ENCODE data around the gene DUS1L. TPM values are rescaled to one million over a fixed set of nuclear protein-coding genes. Genes with fewer than 3 reads are reported as not detected.
A peak's percentile ranks its signal among the peaks of the same experiment; 100 is the strongest.

The DUS1L gene
- total RNA-seq, 1 donor from 2014 or later = 103 TPM

DNA sequence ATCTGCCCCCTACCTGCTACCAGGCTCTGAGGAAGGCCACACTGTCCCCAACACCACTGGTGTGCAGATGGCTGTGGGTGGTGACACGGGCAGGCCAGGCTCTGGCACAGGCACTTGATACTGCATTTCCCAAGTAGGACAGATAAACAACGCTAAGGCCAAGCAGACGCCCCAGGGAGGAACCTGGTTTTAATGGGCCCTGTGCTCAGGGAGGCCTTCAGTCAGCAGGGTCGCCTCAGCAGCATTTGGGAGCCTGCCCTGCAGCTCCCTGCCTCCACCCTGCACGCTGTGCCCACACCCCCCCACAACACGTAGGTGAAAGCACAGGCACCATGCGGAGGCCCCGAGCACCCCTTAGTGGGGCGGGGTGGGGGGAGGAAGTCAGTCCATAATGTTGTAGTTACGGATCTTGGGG is 35.7 kb upstream of the DUS1L start:
- no peak for DNase-seq (ENCODE audit: low spot score)

DNA sequence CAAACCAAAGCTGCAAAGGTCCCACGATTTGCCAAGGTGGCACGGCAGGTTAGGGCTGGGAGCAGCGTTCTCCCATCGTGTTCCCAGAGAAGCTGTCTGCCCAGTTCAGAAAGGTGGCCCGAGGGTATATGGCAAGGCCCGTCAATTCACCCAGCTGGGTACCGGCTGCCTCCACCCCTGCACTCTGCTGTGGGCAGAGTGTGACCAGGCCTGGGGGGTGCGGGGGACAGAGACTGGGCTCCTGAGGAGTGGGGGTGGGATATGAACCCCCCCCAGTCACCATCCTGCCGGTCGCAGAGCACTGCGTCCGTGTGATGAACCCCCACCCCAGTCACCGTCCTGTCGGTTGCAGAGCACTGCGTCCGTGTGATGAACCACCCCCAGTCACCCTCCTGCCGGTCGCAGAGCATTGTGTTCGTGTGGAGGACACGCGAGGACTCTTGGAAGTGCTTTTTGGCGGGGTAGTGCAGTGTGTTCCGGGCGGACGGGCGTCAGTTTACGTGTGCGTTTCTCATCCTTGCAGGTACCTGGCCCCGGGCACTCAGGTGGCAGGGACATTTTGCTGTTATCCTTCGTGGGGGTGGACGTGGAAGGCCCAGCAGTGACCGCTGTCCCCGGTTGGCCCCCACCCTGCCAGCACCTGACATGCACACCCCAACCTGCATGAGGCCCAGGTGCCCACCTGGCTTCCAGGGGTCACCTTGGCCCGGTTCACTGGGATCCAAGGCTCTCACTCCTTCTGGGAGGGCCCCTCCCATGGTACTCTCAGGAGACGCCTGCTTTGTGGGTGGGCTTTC is 35.1 kb upstream of the DUS1L start:
- DNase-seq (ENCODE audit: low spot score) = no peak

DNA sequence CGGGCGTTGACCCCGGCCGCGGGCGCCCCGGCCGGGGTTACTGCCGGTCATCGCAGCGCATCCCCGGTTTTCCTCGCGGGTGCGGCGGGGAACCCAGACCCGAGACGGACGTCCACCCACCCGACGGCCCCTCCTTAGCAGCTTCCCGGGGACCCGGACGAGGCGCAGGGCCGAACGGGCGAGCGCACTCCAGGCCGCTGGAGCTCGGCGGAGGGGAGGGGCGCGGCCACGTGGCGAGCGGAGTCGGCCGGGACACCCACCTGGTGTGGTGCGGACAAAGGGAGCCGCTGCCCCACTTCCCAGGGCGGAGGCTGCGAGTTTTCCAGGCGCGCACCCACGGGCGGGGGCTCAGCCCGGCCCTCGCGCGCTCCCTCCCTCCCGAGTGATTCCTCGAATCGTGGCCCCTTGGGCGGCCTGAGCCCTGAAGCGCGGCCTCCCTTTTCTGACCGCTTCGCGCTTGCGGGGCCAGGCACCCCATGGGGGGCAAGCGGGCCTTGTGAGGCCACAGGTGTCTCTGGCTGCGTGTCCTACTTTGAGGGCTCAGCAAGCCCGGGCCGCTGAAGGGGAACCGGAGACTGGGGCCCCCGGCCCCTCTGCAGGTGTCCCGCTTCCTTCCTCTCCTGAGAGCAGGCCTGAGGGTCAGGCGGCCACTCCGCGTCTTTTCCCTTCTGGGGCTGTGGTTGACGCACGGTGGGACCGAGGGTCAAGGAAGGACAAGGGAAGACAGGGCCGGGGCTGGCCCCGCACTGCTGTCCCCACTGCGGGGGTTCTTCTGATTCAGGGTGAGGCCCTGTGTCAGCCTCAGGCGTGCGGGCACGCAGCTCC is 33.5 kb upstream of the DUS1L start:
- no peak for DNase-seq (ENCODE audit: low spot score)

DNA sequence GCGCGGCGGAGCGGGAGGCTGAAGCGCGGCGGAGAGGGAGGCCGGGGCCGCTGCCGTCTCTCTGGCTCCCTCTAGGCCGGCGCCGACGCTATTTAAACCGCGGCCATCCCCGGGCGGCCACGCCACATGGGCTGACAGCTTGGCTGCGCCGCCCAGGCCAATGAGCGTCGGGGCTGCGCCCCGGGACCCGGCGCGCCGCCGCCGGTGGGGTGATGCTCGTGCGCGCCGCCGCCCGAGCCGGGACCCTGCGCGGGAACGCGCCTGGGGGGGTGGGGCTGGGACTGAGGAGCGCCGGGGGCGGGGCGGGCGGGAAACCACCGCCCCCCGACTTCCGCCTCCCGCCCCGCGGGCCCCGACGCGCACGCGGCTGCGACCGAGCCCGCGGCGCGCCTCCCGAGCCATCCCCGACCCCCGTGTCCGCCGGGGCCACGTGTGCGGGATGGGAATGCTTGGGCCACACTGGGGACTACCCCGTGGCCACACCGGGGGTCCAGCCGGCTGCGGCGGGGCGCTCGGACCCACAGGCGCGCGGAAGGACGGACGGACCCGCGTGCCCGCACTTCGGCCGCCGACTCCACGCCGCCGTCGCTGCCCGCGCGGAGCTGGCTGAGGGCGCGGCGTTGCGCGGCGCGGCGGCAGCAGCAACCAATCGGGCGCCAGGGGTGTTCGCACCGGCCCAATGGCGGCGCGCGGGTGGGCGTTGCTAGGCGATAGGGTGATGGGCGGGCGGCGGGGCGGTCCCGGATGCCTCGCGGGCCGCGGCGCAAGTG is 32.8 kb upstream of the DUS1L start, which contains the start of gene FASN:
TSS of gene FASN (minus strand) at position 68 of the 770 bp plus-strand sequence. CDS start 1,791 bp downstream, outside the sequence.
- DNase-seq (ENCODE audit: low spot score) = peak; percentile 98

DNA sequence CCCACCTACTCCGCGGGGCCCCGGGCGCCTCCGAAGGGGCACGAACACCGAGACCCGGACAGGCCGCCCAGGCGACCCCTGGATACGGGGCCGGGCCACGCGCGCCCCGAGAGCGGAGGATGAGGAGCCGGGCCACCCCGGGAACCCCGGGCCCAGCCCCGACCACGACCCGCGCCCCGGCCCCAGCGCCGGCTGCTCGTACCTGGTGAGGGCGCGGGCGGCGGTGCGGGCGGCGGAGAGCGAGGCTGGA is 32.2 kb upstream of the DUS1L start:
- no peak for DNase-seq (ENCODE audit: low spot score)

DNA sequence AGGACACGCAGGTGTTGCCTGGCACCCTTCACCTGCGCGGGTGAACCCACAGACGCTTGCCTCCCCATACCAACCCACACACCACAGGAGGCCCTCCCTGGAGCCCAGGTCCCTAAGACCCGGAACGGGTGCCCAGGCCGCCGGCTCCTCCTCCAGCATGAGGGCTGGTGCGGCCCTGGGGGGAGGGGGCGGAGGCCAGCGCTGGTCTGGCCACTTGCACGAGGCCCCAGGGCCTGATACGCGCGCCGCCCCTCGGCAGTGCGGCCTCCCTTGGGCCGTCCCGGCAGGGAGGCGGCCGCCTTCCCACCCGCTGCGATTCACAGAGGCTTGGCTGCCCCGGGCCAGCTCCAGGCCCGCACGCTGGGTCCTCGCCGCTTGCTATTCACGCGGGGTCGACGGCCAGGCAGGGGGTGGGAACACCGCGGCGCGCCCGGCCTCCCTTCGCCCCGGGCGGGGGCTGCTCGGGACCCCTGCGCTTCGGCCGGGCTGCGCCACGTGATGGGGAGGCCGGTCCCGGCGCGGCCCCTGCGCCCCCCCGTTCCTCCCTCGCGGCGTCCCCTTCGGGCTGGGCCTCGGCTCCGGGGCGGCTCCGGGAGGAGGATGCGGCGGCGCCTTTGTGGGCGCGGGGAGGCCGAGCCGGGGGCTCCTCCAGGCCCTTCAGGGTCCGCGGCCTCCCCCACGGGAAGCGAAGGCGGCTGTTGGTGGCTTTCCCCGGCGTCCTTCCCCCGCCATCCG is 31.7 kb upstream of the DUS1L start:
- no peak for DNase-seq (ENCODE audit: low spot score)

DNA sequence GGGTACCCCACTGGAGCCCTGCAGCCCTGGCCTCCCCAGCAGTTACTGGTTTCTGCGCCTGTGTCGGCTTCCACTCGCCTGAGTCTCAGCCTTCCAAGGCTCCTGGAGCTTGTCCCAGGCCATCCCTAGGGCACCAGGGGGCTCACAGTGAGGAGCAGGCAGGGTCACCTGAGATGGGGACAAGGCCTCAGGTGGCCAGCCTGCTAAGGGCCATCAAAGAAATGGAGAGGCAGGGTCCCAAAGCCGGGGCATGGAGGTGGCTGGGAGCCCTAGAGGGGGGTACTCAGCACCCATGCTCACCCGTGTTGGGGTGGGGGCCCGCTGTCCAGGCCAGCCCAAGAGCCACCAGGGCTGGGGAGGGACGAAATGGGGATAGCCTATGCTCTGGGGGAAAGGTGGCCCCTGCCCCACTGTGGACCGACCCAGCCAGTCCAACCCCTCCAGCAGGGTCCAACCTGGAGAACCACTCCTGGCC is 31.1 kb upstream of the DUS1L start:
- no peak for DNase-seq (ENCODE audit: low spot score)

DNA sequence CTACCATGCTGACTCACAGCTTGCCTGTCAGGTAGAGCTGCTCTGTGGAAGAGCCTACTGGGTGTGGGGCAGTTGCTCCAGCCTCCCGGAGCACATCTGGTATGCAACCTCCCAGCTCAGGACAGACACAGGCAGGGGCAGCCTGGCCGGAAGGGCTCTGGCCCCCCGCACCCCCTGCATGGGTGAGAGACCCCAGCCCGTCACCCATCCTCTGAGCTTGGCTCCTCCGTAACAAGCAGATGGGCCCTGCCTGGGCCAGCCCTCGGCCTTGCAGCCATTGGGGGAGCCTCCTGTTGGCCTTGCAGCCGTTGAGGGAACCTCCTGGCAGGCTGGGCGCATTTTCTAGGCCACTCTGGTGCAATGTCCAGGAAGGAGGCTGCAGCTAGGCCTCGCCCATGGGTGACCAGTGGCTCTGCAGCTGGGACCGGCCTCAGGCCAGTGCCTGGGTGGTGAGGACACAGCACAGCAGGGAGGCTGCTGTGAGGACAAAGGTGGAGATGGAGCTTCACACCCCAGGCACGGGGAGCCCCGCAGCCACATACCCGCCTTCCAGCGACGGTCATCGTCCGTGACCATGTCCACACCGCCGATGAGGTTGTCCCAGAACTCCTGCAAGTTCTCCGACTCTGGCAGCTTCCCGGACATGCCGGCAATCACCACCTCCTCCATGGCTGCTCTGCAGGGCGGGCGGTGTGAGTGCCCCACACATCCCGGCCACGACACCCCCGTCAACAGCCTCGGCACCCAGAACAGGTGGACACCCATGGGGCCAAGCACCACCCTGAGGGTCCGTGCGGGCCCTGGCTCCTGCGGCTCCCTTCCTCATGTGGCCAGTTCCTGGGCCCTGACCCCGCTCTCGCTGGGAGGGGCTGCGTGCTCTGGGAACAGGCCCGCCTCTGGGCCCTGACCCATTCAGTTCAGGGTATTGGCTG is 30.4 kb upstream of the DUS1L start:
- DNase-seq (ENCODE audit: low spot score) = no peak

DNA sequence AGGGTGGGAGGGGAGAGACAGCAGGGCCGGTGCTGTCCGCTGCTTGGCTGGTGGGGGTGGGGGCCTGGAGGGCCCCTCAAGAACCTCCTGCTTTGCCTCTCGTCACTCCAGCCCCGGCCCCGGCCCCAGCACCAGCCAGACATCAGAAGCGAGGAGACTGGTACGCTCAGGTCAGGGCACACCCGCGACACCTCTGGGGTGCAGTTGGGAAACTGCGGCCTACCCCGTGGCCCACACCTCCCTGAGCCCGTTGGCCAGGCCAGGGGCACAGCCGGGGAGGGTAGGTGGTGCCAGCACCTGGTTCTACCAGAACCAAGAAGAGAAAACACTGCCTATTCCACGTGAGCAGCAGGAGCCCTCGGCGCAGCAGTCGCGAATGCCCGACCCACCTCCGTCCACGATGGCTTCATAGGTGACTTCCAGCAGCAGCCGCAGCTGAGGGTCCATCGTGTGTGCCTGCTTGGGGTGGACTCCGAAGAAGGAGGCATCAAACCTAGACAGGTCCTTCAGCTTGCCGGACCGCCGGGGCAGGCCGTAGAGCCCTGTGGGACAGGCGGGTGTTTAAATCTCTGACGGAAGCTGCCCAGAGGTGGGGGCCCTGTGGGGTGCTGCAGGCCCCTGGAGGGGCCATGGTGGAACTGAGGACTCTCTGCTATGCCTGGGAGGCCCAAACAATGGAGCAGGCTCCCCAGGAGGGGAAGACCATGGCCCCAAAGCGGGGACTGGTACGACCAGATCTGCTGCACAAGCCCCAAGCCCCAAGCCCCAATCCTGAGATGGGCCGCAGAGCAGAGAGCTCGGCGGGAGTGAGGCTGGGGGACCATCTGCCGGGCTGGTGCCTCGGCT is 29.6 kb upstream of the DUS1L start:
- DNase-seq (ENCODE audit: low spot score) = no peak

DNA sequence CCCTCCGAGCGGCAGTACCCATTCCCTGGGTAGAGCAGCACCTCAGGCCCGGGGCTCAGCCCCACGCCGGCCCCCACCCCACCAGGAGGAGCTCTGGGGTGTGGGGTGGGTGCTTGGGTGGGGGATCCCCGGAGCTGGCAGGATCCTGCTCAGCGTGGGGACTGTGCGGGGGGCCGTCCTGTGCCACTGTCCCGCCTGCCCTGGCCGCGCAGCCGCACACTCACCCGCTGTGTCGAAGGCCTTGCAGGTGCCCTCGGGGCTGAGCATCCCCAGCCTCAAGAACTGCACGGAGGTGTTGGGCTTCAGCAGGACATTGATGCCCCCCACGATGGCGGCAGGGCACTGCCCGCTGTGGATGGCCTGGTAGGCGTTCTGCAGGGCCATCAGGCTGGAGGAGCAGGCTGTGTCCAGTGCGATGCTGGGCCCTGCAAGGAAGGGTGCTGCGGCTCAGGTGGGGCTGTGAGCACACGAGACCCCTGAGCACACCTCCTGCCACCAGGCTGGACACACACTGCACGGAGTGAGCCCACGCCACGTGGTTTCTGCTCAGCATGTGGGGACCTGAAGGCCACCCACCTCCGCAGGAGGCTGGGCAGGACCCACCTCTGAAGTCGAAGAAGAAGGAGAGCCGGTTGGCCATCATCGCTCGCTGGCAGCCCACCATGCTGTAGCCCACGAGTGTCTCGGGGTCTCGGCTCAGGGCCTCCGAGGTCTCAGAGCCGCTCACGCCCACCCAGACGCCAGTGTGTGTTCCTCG is 27.6 kb upstream of the DUS1L start:
- DNase-seq (ENCODE audit: low spot score) = no peak

DNA sequence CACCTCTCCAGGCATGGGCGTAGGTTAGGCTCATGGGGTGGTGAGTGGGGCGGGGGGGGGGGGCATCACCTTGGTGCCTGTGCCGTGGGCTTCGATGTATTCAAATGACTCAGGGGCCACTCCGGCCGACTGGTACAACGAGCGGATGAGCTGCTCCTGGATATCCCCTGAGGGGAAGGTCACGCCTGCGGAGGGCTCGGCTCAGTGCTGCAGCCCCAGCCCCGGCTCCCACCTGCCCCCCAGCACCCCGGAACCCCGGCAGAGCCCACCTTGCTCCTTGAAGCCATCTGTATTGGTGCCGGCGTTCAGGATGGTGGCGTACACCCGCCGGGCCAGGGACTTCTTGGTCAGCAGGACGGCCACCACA is 27.0 kb upstream of the DUS1L start:
- DNase-seq (ENCODE audit: low spot score) = no peak

DNA sequence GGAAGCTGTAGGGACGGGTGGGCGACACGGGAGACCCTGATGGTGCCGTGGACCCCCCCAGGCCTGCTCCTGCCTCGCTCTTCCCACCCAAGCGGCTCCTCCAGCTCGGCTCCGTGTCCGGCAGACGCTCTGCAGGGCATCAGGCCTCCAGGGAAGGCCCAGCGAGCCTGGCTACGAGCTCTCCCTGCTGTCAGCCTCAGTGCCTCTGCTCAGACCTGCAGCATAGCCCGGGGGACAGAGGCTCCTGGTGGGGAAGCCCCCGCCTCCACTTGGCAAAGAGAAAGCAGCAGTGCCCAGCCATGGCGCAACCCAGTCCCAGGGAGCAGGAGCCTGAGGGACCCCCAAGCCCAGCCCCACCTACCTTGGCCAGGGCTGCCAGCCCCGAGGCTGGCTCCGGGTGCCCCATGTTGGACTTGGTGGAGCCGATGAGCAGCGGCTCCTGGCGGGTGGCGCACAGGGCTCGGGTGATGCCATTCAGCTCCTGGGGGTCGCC is 26.5 kb upstream of the DUS1L start:
- no peak for DNase-seq (ENCODE audit: low spot score)

DNA sequence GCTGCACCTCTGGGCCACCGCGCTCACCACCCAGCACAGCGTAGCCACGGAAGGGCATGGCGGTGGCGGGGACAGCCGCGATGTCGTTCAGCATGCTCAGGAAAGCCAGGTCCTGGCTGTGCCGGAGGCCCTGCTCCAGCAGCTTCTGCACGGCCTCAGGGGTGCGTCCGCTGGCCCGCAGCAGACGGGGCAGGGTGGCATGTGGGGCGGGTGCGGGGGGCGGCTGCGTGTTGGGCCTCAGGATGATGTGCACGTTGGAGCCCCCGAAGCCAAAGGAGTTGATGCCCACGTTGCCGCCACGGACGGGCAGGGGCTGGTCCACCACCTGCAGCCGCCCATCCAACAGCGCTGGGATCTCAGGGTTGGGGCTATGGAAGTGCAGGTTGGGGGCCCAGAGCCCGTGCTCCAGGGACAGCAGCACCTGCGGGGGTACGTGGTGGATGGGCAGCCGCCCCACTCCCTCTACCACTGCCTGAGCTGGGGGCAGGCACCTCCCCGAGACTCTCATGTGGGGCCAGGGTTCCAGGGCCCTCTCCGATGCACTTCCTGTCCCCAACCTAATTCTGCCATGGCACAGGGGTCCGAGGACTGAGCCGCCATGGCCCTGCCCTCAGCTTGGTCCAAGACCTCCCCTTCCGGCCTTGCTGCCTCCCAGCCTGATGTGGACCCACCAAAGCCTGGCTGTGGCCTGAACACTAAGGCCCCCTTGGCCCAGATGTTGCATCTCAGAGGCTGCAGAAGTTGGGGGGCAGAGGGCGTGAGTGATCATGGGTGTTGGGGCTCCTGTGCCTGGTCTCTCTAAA is 25.9 kb upstream of the DUS1L start:
- DNase-seq (ENCODE audit: low spot score) = no peak

DNA sequence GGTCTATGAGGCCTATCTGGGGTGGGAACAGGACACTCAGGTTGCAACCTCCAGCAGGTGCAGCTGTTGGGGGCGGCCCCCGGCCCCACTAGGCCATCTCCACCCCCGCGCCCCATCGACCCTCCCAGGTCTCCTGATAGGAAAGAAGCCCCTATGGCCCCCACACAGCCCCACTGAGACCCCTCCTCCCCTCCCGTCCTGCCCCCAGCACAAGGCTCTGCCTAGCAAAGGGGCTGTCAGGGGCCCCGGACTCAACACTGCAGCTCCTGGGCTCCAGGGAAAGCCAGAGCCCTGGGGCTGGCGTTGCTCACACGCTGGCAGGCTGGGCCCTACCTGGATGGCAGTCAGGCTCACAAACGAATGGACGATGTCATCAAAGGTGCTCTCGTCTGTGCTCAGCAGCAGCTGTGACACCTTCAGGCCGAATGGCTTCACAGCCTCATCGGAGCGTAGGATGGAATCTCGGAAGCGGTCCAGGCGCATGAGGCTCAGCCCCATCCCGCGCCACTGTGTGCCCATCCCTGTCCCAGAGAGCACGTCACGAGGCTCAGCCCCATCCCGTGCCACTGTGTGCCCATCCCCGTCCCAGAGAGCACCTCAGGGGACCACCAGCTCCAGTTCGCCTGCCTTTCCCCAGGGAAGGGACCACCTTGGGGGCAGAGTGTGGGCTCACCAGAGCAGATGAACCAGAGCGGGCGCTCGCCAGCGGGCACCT is 25.1 kb upstream of the DUS1L start:
- DNase-seq (ENCODE audit: low spot score) = no peak

DNA sequence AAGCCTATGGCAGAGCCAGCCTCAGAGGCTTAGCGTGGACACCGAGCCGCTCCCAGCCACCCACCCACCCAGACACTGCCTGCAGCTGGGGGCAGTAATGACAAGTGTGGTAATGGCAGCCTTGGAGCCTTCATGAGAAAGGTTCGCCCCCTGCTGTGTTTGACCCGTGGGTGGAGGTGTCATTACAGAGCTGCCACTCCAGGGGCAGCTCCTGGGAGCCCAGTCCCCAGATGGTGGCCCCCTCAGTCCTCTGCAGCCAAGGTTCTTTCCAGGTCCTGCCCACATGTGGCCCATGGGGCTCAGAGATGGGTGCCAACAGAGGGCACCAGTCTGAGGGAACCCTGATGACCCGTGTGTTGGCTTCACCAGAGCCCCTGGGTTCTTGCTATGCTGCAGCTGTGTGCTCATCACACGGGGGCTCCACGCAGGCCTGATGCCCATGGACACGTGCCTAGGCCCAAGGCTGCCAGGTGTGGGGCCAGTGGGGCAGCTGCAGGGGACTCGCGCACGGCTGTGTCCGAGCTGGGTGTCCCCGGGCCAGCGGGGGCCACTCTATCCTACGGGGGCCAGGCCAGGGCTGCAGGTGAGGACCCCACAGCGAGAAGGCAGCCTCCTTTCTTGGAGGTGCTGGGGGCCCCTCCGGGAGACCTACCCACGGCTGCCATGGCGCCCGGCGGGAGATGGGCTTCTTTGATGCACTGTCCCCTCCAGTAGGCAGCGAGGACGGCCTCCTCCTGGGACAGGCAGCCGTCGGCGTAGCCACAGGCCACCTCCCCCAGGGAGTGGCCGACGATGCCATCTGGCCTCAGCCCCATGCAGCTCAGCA is 24.3 kb upstream of the DUS1L start:
- no peak for DNase-seq (ENCODE audit: low spot score)

All from mesenteric fat pad (tissue), 1 donor.